Heart right ventricle (tissue), 16 donors: ENCODE results near the gene GSTA2. TPM values are rescaled to one million over a fixed set of nuclear protein-coding genes. Genes with fewer than 3 reads are reported as not detected.
"Not testable (repeated sequence)": the region's sequence is repeated elsewhere in the genome, so short reads cannot be mapped to it uniquely, and the experiment has no call there.

Experiments used
- ATAC-seq, 8 donors: fragments of 200-7000 bp; cut with Tn5 transposase; one replicate each; pipeline ENCODE4 v1.9.1; 2020; ENCODE audit warnings: mild to moderate bottlenecking in 8 of 8, moderate library complexity in 8 of 8, moderate number of reproducible peaks in 1 of 8
- DNase-seq, 2 donors: peaks; one replicate each; pipeline ENCODE4 v3.0.0-alpha.2; 2020
- H3K27ac ChIP-seq, 10 donors: fragments of 200-600 bp; sonication (generic) in 2 of 10; one replicate each; pipeline versions ENCODE4 v1.5.0 to v1.8.0; 2020 to 2022; ENCODE audit warnings: mild to moderate bottlenecking in 3 of 10
- H3K27me3 ChIP-seq, 7 donors: fragments of 200-600 bp; one replicate each; pipeline ENCODE4 v1.8.0; 2021 to 2022; ENCODE audit warnings: mild to moderate bottlenecking in 2 of 7
- H3K36me3 ChIP-seq, 9 donors: fragments of 200-600 bp; sonication (generic) in 1 of 9; one replicate each; pipeline versions ENCODE4 v1.5.0 to v1.8.0; 2020 to 2022; ENCODE audit warnings: mild to moderate bottlenecking in 2 of 9
- H3K4me1 ChIP-seq, 9 donors: fragments of 200-600 bp; sonication (generic) in 1 of 9; one replicate each; pipeline versions ENCODE4 v1.5.0 to v1.8.0; 2020 to 2022; ENCODE audit warnings: mild to moderate bottlenecking in 4 of 9
- H3K4me3 ChIP-seq, 10 donors: fragments of 200-600 bp; sonication (generic) in 2 of 10; one replicate each; pipeline versions ENCODE4 v1.5.0 to v1.8.0; 2020 to 2022; ENCODE audit warnings: mild to moderate bottlenecking in 7 of 10, moderate library complexity in 2 of 10
- H3K9me3 ChIP-seq, 11 donors: fragments of 200-600 bp in 10 of 11; sonication (generic) in 2 of 11; one replicate each; pipeline versions ENCODE4 v1.5.0 to v1.8.0; 2013 to 2022; ENCODE audit warnings: mild to moderate bottlenecking in 2 of 11, control low read depth in 1 of 11, moderate library complexity in 1 of 11
- CTCF ChIP-seq, 9 donors: fragments of 200-600 bp; sonication (generic) in 2 of 9; IDR thresholded peaks; one replicate each; pipeline versions ENCODE4 v1.5.0 to v1.8.0; 2021 to 2022; ENCODE audit warnings: antibody characterized with exemption in 9 of 9, mild to moderate bottlenecking in 5 of 9, moderate library complexity in 1 of 9
- WGBS, 2 donors: extraction: QIAGEN DNeasy Blood & Tissue Kit; methylation state at CpG; one replicate each; pipeline ENCODE4 v1.1.7; 2013; ENCODE audit warnings: inconsistent platforms in 1 of 2; 5-methylcytosine and 5-hydroxymethylcytosine counted together
- intact Hi-C, 10 donors: fragments of 100-400 bp; cut with DNase I; formaldehyde crosslinking; loops; one replicate each; pipeline versions ENCODE4 v1.11.1 to v1.14.2; 2022
- polyA plus RNA-seq, 2 donors: library from polyadenylated mRNA; stranded (reverse); fragments of 200-250 nt; gene quantifications; one replicate each; pipeline ENCODE4 v1.2.3, GENCODE V29; 2013
- total RNA-seq, 10 donors: library from RNA; stranded (reverse); fragmentation: NEBNext Ultra II Directional in 3 of 10; extraction: Animal tissue kit (Norgen Biotek cat#: 25700) in 3 of 10; gene quantifications; one replicate each; pipeline versions ENCODE4 v1.2.1 to v1.2.4, GENCODE V29; 2021 to 2023
- donor health status: Arrhythmogenic right ventricular cardiomyopathy.
- donor health status: ischemic (EF 13 %, LVEDD 7.1; RV severe dilation, severe dysfunction).
- donor health status: healthy with polysubstance abuse.
- donor health status: DM: no; HTN: yes; CAD: no.
- donor health status: DM: no; HTN: no; CAD: no.
- donor health status: ischemic (EF 25% LVEDD 6.9; RV normal size, moderate dysfunction).
- donor health status: ischemic (EF 25% LVEDD 5.7; RV mildly dilated, moderate dysfunction).
- donor health status: healthy.
- donor health status: DM: yes; HTN: yes; CAD: no.
- donor health status: Ischemic cardiomyopathy.
- donor health status: ischemic (EF 35%, LVEDD 5.7; RV mildly dilated, moderate dysfunction).
- donor health status: nonischemic (EF 11% LVEDD 7.7; RV severe dilation, severe dysfunction).
- donor health status: DM: yes; HTN: yes; CAD: no.
- donor health status: PGD.
- donor health status: ischemic (EF 29% LVEDD 5.4; RV normal size, mild dysfunction).
- donor health status: nonischemic (EF 23%, LVEDD 6.1; RV moderate dilation, normal function).

Gene GSTA2
- total and polyA plus RNA-seq, 12 donors, result not detected

DNA sequence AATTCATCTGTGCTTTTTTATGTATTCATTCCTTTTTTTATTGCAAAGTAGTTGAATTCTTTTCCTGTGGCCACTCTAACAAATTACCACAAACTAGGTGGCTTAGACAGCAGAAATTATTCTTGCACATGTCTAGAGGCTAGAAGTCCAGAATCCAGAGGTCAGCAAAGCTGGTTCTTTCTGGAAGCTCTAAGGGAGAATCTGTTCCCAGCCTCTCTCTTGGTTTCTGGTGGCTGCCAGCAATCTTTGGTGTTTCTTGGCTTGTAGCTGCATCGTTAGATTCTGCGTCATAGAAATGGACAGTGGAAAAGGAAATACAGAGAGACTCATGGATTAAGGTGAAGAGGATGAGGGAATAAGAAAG is 39.3 kb downstream of the GSTA2 start:
- peaks cover 0 to 6% (median 0%) of the 10 kb centered on the region in 9 donors for H3K4me1 ChIP-seq
- no peaks in the 10 kb centered on the region for H3K27me3 ChIP-seq
- no peak overlapping the region for H3K27ac ChIP-seq
- TF ChIP-seq CTCF (IDR thresholded peaks at IDR 0.05), result no peak
- peak in 7 of 8 donors; percentile 36 to 68 (median 53) for ATAC-seq
- intact Hi-C loops, result no loop called here
- H3K9me3 ChIP-seq, result no peaks in the 10 kb centered on the region
- WGBS, 2 donors, result 56% methylated on average over 2 of the region's 2 CpGs
- H3K4me3 ChIP-seq, result no peak overlapping the region
- no peak for DNase-seq
- no peaks in the 10 kb centered on the region for H3K36me3 ChIP-seq

DNA sequence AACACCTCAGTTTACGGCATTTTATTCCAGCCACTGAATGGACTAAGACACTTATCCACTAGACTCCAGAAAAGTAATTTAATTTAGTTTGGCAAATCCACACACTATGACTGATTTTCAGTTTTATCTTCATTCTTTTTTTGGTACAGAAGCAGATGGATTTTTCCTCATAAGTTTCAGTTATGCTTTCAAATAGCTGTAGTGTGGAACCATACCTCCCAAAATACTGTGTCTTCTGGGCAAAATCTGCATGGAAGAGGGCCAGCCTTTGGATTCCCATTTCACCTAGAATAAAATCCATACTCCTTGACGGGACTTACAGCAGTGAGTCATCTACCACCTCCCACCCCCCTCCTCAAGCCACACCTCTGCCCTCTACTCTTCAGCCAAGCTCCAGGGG is 43.0 kb downstream of the GSTA2 start:
- no peak overlapping the region for H3K27ac ChIP-seq
- no peaks in the 10 kb centered on the region for H3K27me3 ChIP-seq
- intact Hi-C loops, result no loop called here
- DNase-seq (no peak), ATAC-seq (no peak)
- H3K9me3 ChIP-seq, result no peaks in the 10 kb centered on the region
- H3K36me3 ChIP-seq, result no peaks in the 10 kb centered on the region
- peaks cover 0 to 6% (median 0%) of the 10 kb centered on the region in 9 donors for H3K4me1 ChIP-seq
- no peak overlapping the region for H3K4me3 ChIP-seq
- WGBS, 2 donors, result 78 to 79% methylated on average over 2 of the region's 2 CpGs
- no peak for TF ChIP-seq CTCF (IDR thresholded peaks at IDR 0.05)

DNA sequence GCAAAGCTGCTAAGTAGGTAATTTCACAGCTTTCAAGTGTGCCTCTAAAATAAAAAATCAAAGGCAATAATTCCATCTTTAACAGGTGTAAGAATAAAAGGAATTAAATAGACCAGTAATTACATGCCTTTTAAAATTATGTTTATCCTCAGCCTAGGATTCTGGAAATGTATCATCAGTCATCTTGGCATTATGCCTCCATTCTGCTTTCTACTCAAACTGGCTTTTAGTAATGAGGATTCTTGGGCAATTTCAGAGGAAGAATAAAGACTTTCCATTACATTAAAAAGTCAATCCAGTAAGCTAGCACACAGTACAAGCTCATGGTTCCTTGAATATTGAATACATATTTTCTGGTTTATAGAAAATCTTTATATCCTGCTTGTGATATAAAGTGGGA is 44.7 kb downstream of the GSTA2 start:
- Histone ChIP-seq H3K36me3 (no peaks in the 10 kb centered on the region), H3K4me3 (no peak overlapping the region), H3K4me1 (no peaks in the 10 kb centered on the region), H3K27ac (no peak overlapping the region), H3K9me3 (no peaks in the 10 kb centered on the region), H3K27me3 (peaks cover 0 to 3% (median 0%) of the 10 kb centered on the region in 7 donors)
- intact Hi-C loops, result no loop called here
- no peak for ATAC-seq
- no peak for TF ChIP-seq CTCF (IDR thresholded peaks at IDR 0.05)
- DNase-seq, result no peak

- DNase-seq, H3K9me3 ChIP-seq, H3K27me3 ChIP-seq, H3K4me1 ChIP-seq, H3K36me3 ChIP-seq, intact Hi-C loops, H3K27ac ChIP-seq, H3K4me3 ChIP-seq, ATAC-seq: not testable (repeated sequence)
- WGBS, 2 donors, result 91 to 94% methylated on average over 9 of the region's 9 CpGs
Measured at GRCh38 chr6:52714761-52715160, 48.5 kb downstream of the GSTA2 start.

- no peak for DNase-seq
- H3K36me3 ChIP-seq, result no peaks in the 10 kb centered on the region
- no peak for ATAC-seq
- H3K9me3 ChIP-seq, result peaks cover 0 to 12% (median 0%) of the 10 kb centered on the region in 11 donors
- H3K27ac ChIP-seq, result no peak overlapping the region
- intact Hi-C loops, result no loop called here
- 65 to 76% methylated on average over 2 of the region's 2 CpGs for WGBS, 2 donors
- no peak for TF ChIP-seq CTCF (IDR thresholded peaks at IDR 0.05)
- no peak overlapping the region for H3K4me3 ChIP-seq
- peaks cover 0 to 4% (median 0%) of the 10 kb centered on the region in 9 donors for H3K4me1 ChIP-seq
- peaks cover 0 to 3% (median 0%) of the 10 kb centered on the region in 7 donors for H3K27me3 ChIP-seq
Measured at GRCh38 chr6:52712136-52712535, 51.1 kb downstream of the GSTA2 start.
